ENCODE measurements around the gene TBCD. TPM values are rescaled to one million over a fixed set of nuclear protein-coding genes. Genes with fewer than 3 reads are reported as not detected.

Gene TBCD
- total and polyA plus RNA-seq, 9 of the 15 experiments (the other 6 are each of a cell fraction or from before 2014, with no cell fraction given) = 8.9 to 98.5 (median 28.0) TPM

DNA sequence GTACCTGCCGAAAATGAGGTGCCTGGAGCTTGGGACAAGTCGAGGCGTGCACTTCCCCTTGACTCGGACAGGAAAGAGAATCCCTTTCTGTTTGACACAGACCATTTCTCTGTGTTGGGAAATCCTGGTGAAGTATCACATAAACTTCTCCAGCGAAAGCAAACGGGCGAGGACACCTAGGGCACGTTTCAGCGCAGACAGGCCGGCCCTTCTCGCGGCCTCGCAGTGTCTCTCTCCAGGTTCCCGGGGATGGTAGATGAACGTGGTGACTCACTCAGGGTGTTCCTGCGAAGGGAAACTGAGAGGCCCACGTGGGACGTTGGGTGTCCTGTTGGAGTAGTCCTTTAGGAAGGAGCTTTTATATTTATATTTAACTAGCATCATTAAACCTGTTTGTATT, 124.3 kb downstream of the TBCD start:
- H3K4me1 ChIP-seq (replicated peaks in 1 of 2; ENCODE audit: control insufficient read depth in 2 of 2, insufficient read depth in 2 of 2, low read length in 2 of 2) = peaks cover 17 to 47% of the 10 kb centered on the region in 2 experiments; a peak in 4 of 5 replicates
- H3K27ac ChIP-seq (ENCODE audit: extremely low read depth, low read depth, low read length) = peak overlapping the region; percentile 64
- no TSS peak for BruUV-seq (replicated peaks)
- ChIA-PET CTCF (ENCODE audit: low intra/inter-chr PET ratio) (interaction anchor here (0.6 to 0.9 kb wide), 3 partner anchors 12 to 460 kb away, joined by 3 to 4 read pairs (median 3); no protein-coding TSS in a partner anchor), POLR2A (interaction anchor here (0.8 to 2.8 kb wide), 3 partner anchors 9 to 23 kb away, joined by 4 to 20 read pairs (median 12); no protein-coding TSS in a partner anchor)
- no peaks in the 10 kb centered on the region for H3K9me3 ChIP-seq (replicated peaks; ENCODE audit: control insufficient read depth, insufficient read depth, low read depth, low read length)
- intact Hi-C loops (cut with micrococcal nuclease) (no loop called here), in situ Hi-C loops (cut with MboI) (no loop called here)
- peaks cover 33% of the 10 kb centered on the region; the same call in 2 of the 3 replicates for H3K36me3 ChIP-seq (ENCODE audit: control insufficient read depth, insufficient read depth, low read length)
- peak; percentile 72 to 77 (median 76) for DNase-seq (ENCODE audit: extremely low read depth in 1 of 4, low spot score in 3 of 4)
- H2AFZ ChIP-seq (ENCODE audit: low read depth, low read length) = peak overlapping the region; percentile 71
- H3K9me1 ChIP-seq (ENCODE audit: control insufficient read depth, insufficient read depth, low read length) = no peaks in the 10 kb centered on the region
- H4K20me1 ChIP-seq (replicated peaks; ENCODE audit: control insufficient read depth, insufficient read depth, low read length) = no peaks in the 10 kb centered on the region
- peak; percentile 72 for ATAC-seq
- no peaks in the 10 kb centered on the region for H3K27me3 ChIP-seq (ENCODE audit: control insufficient read depth in 2 of 2, insufficient read depth in 2 of 2, low read length in 2 of 2)
- H3K9ac ChIP-seq (ENCODE audit: insufficient read depth in 1 of 2, low read depth in 2 of 2, low read length in 2 of 2) = peak overlapping the region; percentile 58 to 66
- no peak overlapping the region for H3K4me3 ChIP-seq
- WGBS (ENCODE audit: insufficient coverage, low coverage, missing lambda C conversion rate) = 33% methylated on average over 18 of the region's 18 CpGs
- H3K79me2 ChIP-seq (ENCODE audit: control insufficient read depth, insufficient read depth, low read length) = peaks cover 24% of the 10 kb centered on the region
- FAIRE-seq = no peak
- H3K4me2 ChIP-seq (ENCODE audit: insufficient read depth, low read length) = peak overlapping the region; percentile 22; the same call in 1 of the 2 replicates
- TF ChIP-seq EP300 (IDR thresholded peaks at IDR 0.05; ENCODE audit: low read length) (no peak), RBBP5 (IDR thresholded peaks at IDR 0.05; ENCODE audit: borderline replicate concordance, insufficient read depth, low read length, poor library complexity, severe bottlenecking) (peak; percentile 5), CBFA2T3 (IDR thresholded peaks at IDR 0.05) (no peak), KAT7 (CRISPR knock-in tag; IDR thresholded peaks at IDR 0.05; ENCODE audit: borderline replicate concordance) (0 out of 2 replicates have a peak, but pooled peaks have one; percentile 54), ZSCAN29 (IDR thresholded peaks at IDR 0.05) (no peak), CXXC5 (CRISPR knock-in tag; IDR thresholded peaks at IDR 0.05) (peak; percentile 27; the same call in 1 of the 2 replicates), SMARCB1 (IDR thresholded peaks at IDR 0.05; ENCODE audit: insufficient read length, low read depth) (no peak), FOSL1 (tag; conservative IDR thresholded peaks at IDR 0.05) (peak; percentile 87), JUN (IDR thresholded peaks at IDR 0.05; ENCODE audit: borderline replicate concordance, low read depth, low read length) (peak; percentile 30; the same call in 1 of the 2 replicates), JUN (CRISPR knock-in tag; IDR thresholded peaks at IDR 0.05; ENCODE audit: borderline replicate concordance) (no peak), ZNF584 (CRISPR knock-in tag; IDR thresholded peaks at IDR 0.05; ENCODE audit: low read depth) (0 out of 2 replicates have a peak, but pooled peaks have one; percentile 31), ZKSCAN8 (CRISPR knock-in tag; IDR thresholded peaks at IDR 0.05) (peak; percentile 17; the same call in 1 of the 2 replicates), KLF1 (tag; IDR thresholded peaks at IDR 0.05) (no peak), ZBTB8A (IDR thresholded peaks at IDR 0.05; ENCODE audit: partially characterized antibody) (no peak), GATAD2B (IDR thresholded peaks at IDR 0.05; ENCODE audit: borderline replicate concordance) (no peak)
- TF ChIP-seq, protein P1, sequence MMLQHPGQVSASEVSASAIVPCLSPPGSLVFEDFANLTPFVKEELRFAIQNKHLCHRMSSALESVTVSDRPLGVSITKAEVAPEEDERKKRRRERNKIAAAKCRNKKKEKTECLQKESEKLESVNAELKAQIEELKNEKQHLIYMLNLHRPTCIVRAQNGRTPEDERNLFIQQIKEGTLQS (IDR thresholded peaks at IDR 0.05) = peak; percentile 72
- TF ChIP-seq, protein P1 (CRISPR knock-in tag; conservative IDR thresholded peaks at IDR 0.05) = 0 out of 2 replicates have a peak, but pooled peaks have one; percentile 29
- TF ChIP-seq, protein P2, sequence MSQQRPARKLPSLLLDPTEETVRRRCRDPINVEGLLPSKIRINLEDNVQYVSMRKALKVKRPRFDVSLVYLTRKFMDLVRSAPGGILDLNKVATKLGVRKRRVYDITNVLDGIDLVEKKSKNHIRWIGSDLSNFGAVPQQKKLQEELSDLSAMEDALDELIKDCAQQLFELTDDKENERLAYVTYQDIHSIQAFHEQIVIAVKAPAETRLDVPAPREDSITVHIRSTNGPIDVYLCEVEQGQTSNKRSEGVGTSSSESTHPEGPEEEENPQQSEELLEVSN (IDR thresholded peaks at IDR 0.05; ENCODE audit: borderline replicate concordance in 1 of 2, extremely low read depth in 1 of 2, insufficient read depth in 1 of 2, insufficient read length in 1 of 2, low read depth in 1 of 2, low read length in 1 of 2, poor library complexity in 1 of 2, severe bottlenecking in 1 of 2) = peak in 1 of 2 experiments; percentile 55
- TF ChIP-seq, protein P3, sequence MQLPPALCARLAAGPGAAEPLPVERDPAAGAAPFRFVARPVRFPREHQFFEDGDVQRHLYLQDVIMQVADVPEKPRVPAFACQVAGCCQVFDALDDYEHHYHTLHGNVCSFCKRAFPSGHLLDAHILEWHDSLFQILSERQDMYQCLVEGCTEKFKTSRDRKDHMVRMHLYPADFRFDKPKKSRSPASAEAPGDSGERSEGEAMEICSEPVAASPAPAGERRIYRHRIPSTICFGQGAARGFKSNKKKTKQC (CRISPR knock-in tag; IDR thresholded peaks at IDR 0.05) = no peak
